ENCODE data around the gene SH3RF3. TPM values are rescaled to one million over a fixed set of nuclear protein-coding genes. Genes with fewer than 3 reads are reported as not detected.

Gene SH3RF3
- total and polyA plus RNA-seq, 9 of the 15 experiments (the other 6 are each of a cell fraction or from before 2014, with no cell fraction given): 0.02 TPM; not detected in 8

- no peaks in the 10 kb centered on the region for H3K4me1 ChIP-seq (replicated peaks in 1 of 2; ENCODE audit: control insufficient read depth in 2 of 2, insufficient read depth in 2 of 2, low read length in 2 of 2)
- no TSS peak for BruUV-seq (replicated peaks)
Measured at GRCh38 chr2:109471658-109472057, 342.7 kb downstream of the SH3RF3 start.

More at GRCh38 chr2:109471658-109472057, 342.7 kb downstream of the SH3RF3 start:
- no peaks in the 10 kb centered on the region; the same call in 1 of the 2 replicates for H4K20me1 ChIP-seq (replicated peaks; ENCODE audit: control insufficient read depth, insufficient read depth, low read length)
- ChIA-PET POLR2A (interaction anchor here (0.6 to 1.4 kb wide), 2 partner anchors 11 to 378 kb away, joined by 3 read pairs; no protein-coding TSS in a partner anchor), CTCF (ENCODE audit: low intra/inter-chr PET ratio) (no interaction called here)
- H3K36me3 ChIP-seq (ENCODE audit: control insufficient read depth, insufficient read depth, low read length): no peaks in the 10 kb centered on the region
- no peak overlapping the region for H3K4me2 ChIP-seq (ENCODE audit: insufficient read depth, low read length)
- no peak overlapping the region for H3K9ac ChIP-seq (ENCODE audit: insufficient read depth in 1 of 2, low read depth in 2 of 2, low read length in 2 of 2)
- in situ Hi-C loops (cut with MboI): no loop called here
- no peak overlapping the region for H3K27ac ChIP-seq (ENCODE audit: extremely low read depth, low read depth, low read length)
- TF ChIP-seq U2AF1 (optimal IDR thresholded peaks at IDR 0.05; ENCODE audit: low read depth, low read length): no peak
- no peak for TF ChIP-seq SRSF7 (optimal IDR thresholded peaks at IDR 0.05; ENCODE audit: low read depth, low read length)
- TF ChIP-seq MYC (IDR thresholded peaks at IDR 0.05; ENCODE audit: low read depth, low read length): no peak
- TF ChIP-seq MYC (CRISPR knock-in tag; IDR thresholded peaks at IDR 0.05; ENCODE audit: borderline replicate concordance, low read depth): no peak
- no peak for TF ChIP-seq SMAD1 (IDR thresholded peaks at IDR 0.05; ENCODE audit: low read depth, low read length, partially characterized antibody)
- TF ChIP-seq NFIX (CRISPR knock-in tag; IDR thresholded peaks at IDR 0.05; ENCODE audit: low read depth): no peak
- no peak for TF ChIP-seq RBFOX2 (IDR thresholded peaks at IDR 0.05; ENCODE audit: low read depth, low read length)
- no peak for TF ChIP-seq ZBTB5 (IDR thresholded peaks at IDR 0.05)
- 4% methylated on average over 3 of the region's 3 CpGs for WGBS (ENCODE audit: insufficient coverage, low coverage, missing lambda C conversion rate)
- ATAC-seq: no peak
- H2AFZ ChIP-seq (ENCODE audit: low read depth, low read length): no peak overlapping the region
- H3K27me3 ChIP-seq (ENCODE audit: control insufficient read depth in 2 of 2, insufficient read depth in 2 of 2, low read length in 2 of 2): peaks cover 5 to 51% of the 10 kb centered on the region in 2 experiments; a peak in 4 of 5 replicates
- H3K4me3 ChIP-seq: no peak overlapping the region
- H3K79me2 ChIP-seq (ENCODE audit: control insufficient read depth, insufficient read depth, low read length): no peaks in the 10 kb centered on the region
- H3K9me3 ChIP-seq (replicated peaks; ENCODE audit: control insufficient read depth, insufficient read depth, low read depth, low read length): no peaks in the 10 kb centered on the region
- no peak for FAIRE-seq
- no peak for DNase-seq (ENCODE audit: extremely low read depth in 1 of 4, low spot score in 3 of 4)
- intact Hi-C loops (cut with micrococcal nuclease): no loop called here
- no peaks in the 10 kb centered on the region for H3K9me1 ChIP-seq (ENCODE audit: control insufficient read depth, insufficient read depth, low read length)
